Endodermal cell (in vitro differentiated cells): ENCODE data around the gene TTC16. TPM values are rescaled to one million over a fixed set of nuclear protein-coding genes. Genes with fewer than 3 reads are reported as not detected.

ENCODE experiments used
- DNase-seq: peaks from one replicate; pipeline ENCODE4 v3.0.0-alpha.2; 2017
- H3K27ac ChIP-seq: 2 replicates; pipeline ENCODE4 v1.5.1; 2013; ENCODE audit warnings: mild to moderate bottlenecking, low read depth, low read length, moderate library complexity
- H3K27me3 ChIP-seq: 2 replicates; pipeline ENCODE4 v1.6.1; 2013; ENCODE audit warnings: mild to moderate bottlenecking, low read length, moderate library complexity; ENCODE audit not compliant: insufficient read depth, control insufficient read depth, poor library complexity, severe bottlenecking
- H3K36me3 ChIP-seq: 2 replicates; pipeline ENCODE4 v1.7.0; 2013; ENCODE audit warnings: mild to moderate bottlenecking, low read length, moderate library complexity; ENCODE audit not compliant: control insufficient read depth, insufficient read depth
- H3K4me1 ChIP-seq: one replicate; pipeline ENCODE4 v1.7.0; 2013; ENCODE audit warnings: low read length; ENCODE audit not compliant: control insufficient read depth, insufficient read depth
- H3K4me3 ChIP-seq: 2 replicates; pipeline ENCODE4 v1.5.1; 2013; ENCODE audit warnings: mild to moderate bottlenecking, low read length, moderate library complexity
- H3K9ac ChIP-seq: 2 replicates; pipeline ENCODE4 v1.6.1; 2013; ENCODE audit warnings: mild to moderate bottlenecking, low read length, moderate library complexity; ENCODE audit not compliant: poor library complexity, severe bottlenecking; ENCODE audit errors: extremely low read depth
- H3K9me3 ChIP-seq: 2 replicates; pipeline ENCODE4 v1.6.1; 2013; ENCODE audit warnings: mild to moderate bottlenecking, low read length, moderate library complexity; ENCODE audit not compliant: control insufficient read depth
- H3K27ac Mint-ChIP-seq: 2 replicates; pipeline ENCODE4 v1.8.0; 2020; ENCODE audit warnings: mixed read lengths
- H3K27me3 Mint-ChIP-seq: 2 replicates; pipeline ENCODE4 v1.8.0; 2021; ENCODE audit warnings: mild to moderate bottlenecking, mixed read lengths; ENCODE audit not compliant: insufficient read depth
- H3K36me3 Mint-ChIP-seq: 2 replicates; pipeline ENCODE4 v1.8.0; 2020; ENCODE audit warnings: low read depth, mixed read lengths
- H3K4me1 Mint-ChIP-seq: 2 replicates; pipeline ENCODE4 v1.8.0; 2020; ENCODE audit warnings: mixed read lengths
- H3K4me3 Mint-ChIP-seq: 2 replicates; pipeline ENCODE4 v1.8.0; 2020; ENCODE audit warnings: mild to moderate bottlenecking, moderate library complexity, mixed read lengths
- H3K9me3 Mint-ChIP-seq: 2 replicates; pipeline ENCODE4 v1.8.0; 2020; ENCODE audit warnings: mild to moderate bottlenecking, mixed read lengths
- WGBS, 2 experiments: methylation state at CpG; one replicate each; pipeline versions ENCODE4 v1.1.5 to v1.1.7; 2013; ENCODE audit warnings: missing lambda C conversion rate in 2 of 2, mixed read lengths in 1 of 2; ENCODE audit not compliant: insufficient coverage in 1 of 2, insufficient read length in 1 of 2; 5-methylcytosine and 5-hydroxymethylcytosine counted together
- total RNA-seq, 2 donors: library from RNA; stranded (reverse); fragmentation: NEBNext Ultra II Directional in 1 of 2; extraction: Animal tissue kit (Norgen Biotek cat#: 25700) in 1 of 2; gene quantifications; 2 replicates in 1 of 2; 3 replicates in 1 of 2; pipeline ENCODE4 v1.2.1, GENCODE V29; 2021
- TF ChIP-seq, protein P1 (sequence below): fragments of 200-600 bp; sonication (generic); conservative IDR thresholded peaks from 2 replicates; pipeline ENCODE4 v1.5.0; 2021; ENCODE audit warnings: antibody characterized with exemption, mild to moderate bottlenecking

The TTC16 gene
- total RNA-seq, 2 donors from 2014 or later: not detected

DNA sequence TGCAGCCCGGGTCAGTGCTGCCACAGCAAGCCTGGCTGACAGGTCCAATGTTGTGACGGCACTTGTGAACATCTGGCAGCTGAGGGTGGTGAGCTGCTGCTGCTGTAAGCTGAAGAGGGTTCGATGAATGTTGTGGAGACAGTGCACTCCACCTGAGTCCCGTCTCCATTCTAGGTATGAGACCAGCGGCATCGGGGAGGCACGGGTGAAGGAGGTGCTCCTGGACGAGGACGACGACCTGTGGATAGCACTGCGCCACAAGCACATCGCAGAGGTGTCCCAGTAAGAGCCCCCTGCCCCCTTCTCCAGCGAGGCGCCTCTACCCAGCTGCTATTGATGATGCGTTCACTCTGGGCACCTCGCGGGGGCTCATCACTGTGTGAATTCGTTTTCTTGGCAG lies 48.0 kb upstream of the TTC16 start:
- TF ChIP-seq, protein P1, sequence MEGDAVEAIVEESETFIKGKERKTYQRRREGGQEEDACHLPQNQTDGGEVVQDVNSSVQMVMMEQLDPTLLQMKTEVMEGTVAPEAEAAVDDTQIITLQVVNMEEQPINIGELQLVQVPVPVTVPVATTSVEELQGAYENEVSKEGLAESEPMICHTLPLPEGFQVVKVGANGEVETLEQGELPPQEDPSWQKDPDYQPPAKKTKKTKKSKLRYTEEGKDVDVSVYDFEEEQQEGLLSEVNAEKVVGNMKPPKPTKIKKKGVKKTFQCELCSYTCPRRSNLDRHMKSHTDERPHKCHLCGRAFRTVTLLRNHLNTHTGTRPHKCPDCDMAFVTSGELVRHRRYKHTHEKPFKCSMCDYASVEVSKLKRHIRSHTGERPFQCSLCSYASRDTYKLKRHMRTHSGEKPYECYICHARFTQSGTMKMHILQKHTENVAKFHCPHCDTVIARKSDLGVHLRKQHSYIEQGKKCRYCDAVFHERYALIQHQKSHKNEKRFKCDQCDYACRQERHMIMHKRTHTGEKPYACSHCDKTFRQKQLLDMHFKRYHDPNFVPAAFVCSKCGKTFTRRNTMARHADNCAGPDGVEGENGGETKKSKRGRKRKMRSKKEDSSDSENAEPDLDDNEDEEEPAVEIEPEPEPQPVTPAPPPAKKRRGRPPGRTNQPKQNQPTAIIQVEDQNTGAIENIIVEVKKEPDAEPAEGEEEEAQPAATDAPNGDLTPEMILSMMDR: no peak
- Histone ChIP-seq H3K27ac (no peak overlapping the region), H3K36me3 (peaks cover under 1% of the 10 kb centered on the region), H3K4me1 (peaks cover 3% of the 10 kb centered on the region), H3K4me3 (no peak overlapping the region), H3K27me3 (no peaks in the 10 kb centered on the region), H3K9me3 (no peaks in the 10 kb centered on the region), H3K9ac (no peak overlapping the region)
- WGBS, 2 experiments: 92 to 96% methylated on average over 17 to 18 of the region's 18 CpGs
- no peak for DNase-seq
- no peaks in the 10 kb centered on the region for H3K27me3 Mint-ChIP-seq
- no peaks in the 10 kb centered on the region for H3K4me1 Mint-ChIP-seq
- no peak overlapping the region for H3K4me3 Mint-ChIP-seq
- H3K27ac Mint-ChIP-seq: no peak overlapping the region
- H3K36me3 Mint-ChIP-seq: peaks cover 21% of the 10 kb centered on the region
- H3K9me3 Mint-ChIP-seq: no peaks in the 10 kb centered on the region

DNA sequence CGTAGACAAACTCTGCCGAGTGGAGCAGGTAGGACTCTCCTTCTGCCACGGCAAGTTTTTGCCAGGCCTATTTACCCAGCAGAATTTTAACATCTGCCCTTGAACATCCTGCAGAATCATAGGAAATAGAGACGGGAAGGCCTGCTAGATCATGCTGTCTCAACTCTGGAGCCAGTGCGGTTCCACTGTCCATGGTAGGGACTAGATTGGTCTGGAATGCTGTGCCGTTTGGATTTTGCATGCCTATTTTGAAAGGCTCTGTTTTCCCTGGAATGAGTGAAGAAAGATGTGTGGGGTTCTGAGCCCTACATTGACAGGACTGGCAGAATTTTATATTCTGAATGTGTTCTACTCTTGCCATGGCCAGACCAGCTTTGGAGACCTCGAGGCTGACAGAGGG lies 42.6 kb upstream of the TTC16 start:
- Histone ChIP-seq H3K9me3 (no peaks in the 10 kb centered on the region), H3K27ac (no peak overlapping the region), H3K27me3 (no peaks in the 10 kb centered on the region), H3K4me1 (no peaks in the 10 kb centered on the region), H3K36me3 (peaks cover 6% of the 10 kb centered on the region), H3K4me3 (no peak overlapping the region), H3K9ac (no peak overlapping the region)
- H3K9me3 Mint-ChIP-seq: no peaks in the 10 kb centered on the region
- WGBS, 2 experiments: 90 to 98% methylated on average over 6 to 7 of the region's 7 CpGs
- H3K4me1 Mint-ChIP-seq: no peaks in the 10 kb centered on the region
- H3K27me3 Mint-ChIP-seq: no peaks in the 10 kb centered on the region
- TF ChIP-seq, protein P1: no peak
- no peak for DNase-seq
- H3K36me3 Mint-ChIP-seq: peaks cover 21% of the 10 kb centered on the region
- H3K4me3 Mint-ChIP-seq: no peak overlapping the region
- no peak overlapping the region for H3K27ac Mint-ChIP-seq

DNA sequence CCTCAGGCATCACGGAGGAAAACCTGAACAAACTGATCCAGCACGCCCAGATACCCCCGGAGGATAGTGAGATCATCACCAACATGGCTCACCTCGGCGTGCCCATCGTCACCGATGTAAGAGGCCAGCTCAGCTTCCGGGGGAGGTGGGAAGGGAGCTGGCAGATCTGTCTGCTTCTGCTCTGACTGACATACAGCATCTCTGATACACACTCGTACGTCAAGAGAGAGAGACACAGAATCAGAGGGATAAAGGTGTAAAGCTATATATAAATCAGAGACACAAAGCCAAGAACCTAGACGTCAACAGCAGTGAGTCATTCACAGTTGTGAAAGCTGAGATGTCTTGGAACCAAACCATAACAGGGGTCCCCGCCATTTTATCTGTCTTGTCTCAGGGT lies 39.2 kb upstream of the TTC16 start:
- Mint-ChIP-seq H3K36me3 (peaks cover 27% of the 10 kb centered on the region), H3K4me3 (no peak overlapping the region), H3K27ac (no peak overlapping the region), H3K9me3 (no peaks in the 10 kb centered on the region), H3K27me3 (no peaks in the 10 kb centered on the region), H3K4me1 (no peaks in the 10 kb centered on the region)
- WGBS, 2 experiments: 92 to 97% methylated on average over 8 to 12 of the region's 12 CpGs
- Histone ChIP-seq H3K36me3 (peaks cover 6% of the 10 kb centered on the region), H3K27ac (no peak overlapping the region), H3K9ac (no peak overlapping the region), H3K4me3 (no peak overlapping the region), H3K27me3 (no peaks in the 10 kb centered on the region), H3K4me1 (no peaks in the 10 kb centered on the region), H3K9me3 (no peaks in the 10 kb centered on the region)
- TF ChIP-seq, protein P1: no peak
- DNase-seq: no peak
